Left ventricle myocardium inferior (tissue), 1 donor: ENCODE data around the gene ASL. TPM values are rescaled to one million over a fixed set of nuclear protein-coding genes. Genes with fewer than 3 reads are reported as not detected.
"Not testable (repeated sequence)": the region's sequence is repeated elsewhere in the genome, so short reads cannot be mapped to it uniquely, and the experiment has no call there.

ENCODE experiments used
- DNase-seq: peaks from one replicate; pipeline ENCODE4 v3.0.0-alpha.2; 2020
- H3K27ac ChIP-seq: fragments of 200-600 bp; replicated peaks from 2 replicates; pipeline ENCODE4 v1.8.0; 2021
- H3K27me3 ChIP-seq: fragments of 200-600 bp; 2 replicates; pipeline ENCODE4 v1.8.0; 2021; ENCODE audit warnings: low read depth
- H3K36me3 ChIP-seq: fragments of 200-600 bp; 2 replicates; pipeline ENCODE4 v1.8.0; 2021
- H3K4me1 ChIP-seq: fragments of 200-600 bp; 2 replicates; pipeline ENCODE4 v1.8.0; 2021
- H3K4me3 ChIP-seq: fragments of 200-600 bp; 2 replicates; pipeline ENCODE4 v1.8.0; 2021; ENCODE audit warnings: mild to moderate bottlenecking, moderate library complexity
- H3K9me3 ChIP-seq: fragments of 200-600 bp; replicated peaks from 2 replicates; pipeline ENCODE4 v1.8.0; 2021
- intact Hi-C: fragments of 100-400 bp; cut with micrococcal nuclease; formaldehyde crosslinking; loops from one replicate; pipeline ENCODE4 v1.11.0; 2022
- total RNA-seq: library from RNA; stranded (reverse); fragmentation: NEBNext Ultra II Directional; extraction: Animal tissue kit (Norgen Biotek cat#: 25700); gene quantifications from one replicate; pipeline ENCODE4 v1.2.1, GENCODE V29; 2021
- TF ChIP-seq, protein P1 (sequence below): fragments of 200-600 bp; IDR thresholded peaks from 2 replicates; pipeline ENCODE4 v1.8.0; 2021; ENCODE audit warnings: antibody characterized with exemption, mild to moderate bottlenecking, borderline replicate concordance
- donor health status: DM: no; HTN: yes; CAD: no; lungs with severe emphysema.

Gene ASL
- total RNA-seq, 1 donor from 2014 or later, result 8.5 TPM

DNA sequence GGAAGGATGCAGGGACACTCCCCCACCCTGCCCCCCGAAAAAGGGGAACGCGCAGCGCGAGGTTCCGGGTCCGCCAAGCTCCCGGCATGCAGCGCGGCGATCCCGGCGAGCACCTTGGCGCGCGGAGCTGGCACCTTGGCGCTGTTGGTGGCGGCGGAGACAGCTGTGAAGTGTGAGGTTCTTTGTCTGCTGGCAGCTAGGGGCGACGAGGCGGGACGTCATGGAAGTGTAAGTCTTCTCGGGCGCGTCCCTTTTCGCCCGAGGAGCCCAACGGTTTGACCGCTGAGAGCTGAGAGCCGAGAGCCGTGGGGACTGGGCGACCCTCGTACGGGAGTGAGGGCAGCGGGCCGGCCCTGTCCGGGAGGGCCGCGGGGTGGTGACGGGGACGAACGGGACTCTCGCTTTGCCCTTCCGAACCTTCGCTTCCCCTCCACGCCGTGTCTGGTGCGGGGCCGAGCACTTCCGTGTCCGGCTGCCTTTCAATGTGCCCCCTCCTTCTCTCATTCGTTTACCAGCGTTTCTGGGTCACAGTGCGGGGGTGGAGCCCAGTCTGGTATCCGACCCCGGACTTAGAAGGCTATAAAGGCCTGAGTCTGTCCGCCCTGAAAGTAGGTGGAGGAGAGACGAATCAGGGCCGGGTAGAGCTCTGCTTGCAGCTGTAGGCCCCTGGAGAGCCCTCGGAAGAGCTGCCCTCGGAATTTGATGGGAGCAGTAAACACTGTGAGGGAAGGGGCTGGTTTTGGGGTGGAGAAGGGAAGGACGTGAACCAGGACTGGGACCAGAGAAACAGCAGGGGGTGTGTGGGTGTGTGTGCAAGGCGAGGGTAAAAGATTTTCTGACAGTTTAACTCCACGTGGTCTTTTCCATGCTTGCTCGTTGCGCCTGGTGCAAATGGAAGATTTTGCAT is 39.4 kb downstream of the ASL start, which contains the start of gene CRCP:
Gene CRCP, plus strand, starts transcription at position 105 of the 907 bp plus-strand sequence. Its CDS starts 116 bp downstream, at position 221.
- TF ChIP-seq, protein P1, sequence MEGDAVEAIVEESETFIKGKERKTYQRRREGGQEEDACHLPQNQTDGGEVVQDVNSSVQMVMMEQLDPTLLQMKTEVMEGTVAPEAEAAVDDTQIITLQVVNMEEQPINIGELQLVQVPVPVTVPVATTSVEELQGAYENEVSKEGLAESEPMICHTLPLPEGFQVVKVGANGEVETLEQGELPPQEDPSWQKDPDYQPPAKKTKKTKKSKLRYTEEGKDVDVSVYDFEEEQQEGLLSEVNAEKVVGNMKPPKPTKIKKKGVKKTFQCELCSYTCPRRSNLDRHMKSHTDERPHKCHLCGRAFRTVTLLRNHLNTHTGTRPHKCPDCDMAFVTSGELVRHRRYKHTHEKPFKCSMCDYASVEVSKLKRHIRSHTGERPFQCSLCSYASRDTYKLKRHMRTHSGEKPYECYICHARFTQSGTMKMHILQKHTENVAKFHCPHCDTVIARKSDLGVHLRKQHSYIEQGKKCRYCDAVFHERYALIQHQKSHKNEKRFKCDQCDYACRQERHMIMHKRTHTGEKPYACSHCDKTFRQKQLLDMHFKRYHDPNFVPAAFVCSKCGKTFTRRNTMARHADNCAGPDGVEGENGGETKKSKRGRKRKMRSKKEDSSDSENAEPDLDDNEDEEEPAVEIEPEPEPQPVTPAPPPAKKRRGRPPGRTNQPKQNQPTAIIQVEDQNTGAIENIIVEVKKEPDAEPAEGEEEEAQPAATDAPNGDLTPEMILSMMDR, result peak; percentile 40
- Histone ChIP-seq H3K27me3 (no peaks in the 10 kb centered on the region), H3K9me3 (no peaks in the 10 kb centered on the region), H3K27ac (peak within 1 kb of the TSS; percentile 98), H3K4me3 (peak within 1 kb of the TSS; percentile 98), H3K4me1 (peaks cover 63% of the 10 kb centered on the region), H3K36me3 (no peaks in the 10 kb centered on the region)
- intact Hi-C loops, result no loop called here
- peak; percentile 83 for DNase-seq

DNA sequence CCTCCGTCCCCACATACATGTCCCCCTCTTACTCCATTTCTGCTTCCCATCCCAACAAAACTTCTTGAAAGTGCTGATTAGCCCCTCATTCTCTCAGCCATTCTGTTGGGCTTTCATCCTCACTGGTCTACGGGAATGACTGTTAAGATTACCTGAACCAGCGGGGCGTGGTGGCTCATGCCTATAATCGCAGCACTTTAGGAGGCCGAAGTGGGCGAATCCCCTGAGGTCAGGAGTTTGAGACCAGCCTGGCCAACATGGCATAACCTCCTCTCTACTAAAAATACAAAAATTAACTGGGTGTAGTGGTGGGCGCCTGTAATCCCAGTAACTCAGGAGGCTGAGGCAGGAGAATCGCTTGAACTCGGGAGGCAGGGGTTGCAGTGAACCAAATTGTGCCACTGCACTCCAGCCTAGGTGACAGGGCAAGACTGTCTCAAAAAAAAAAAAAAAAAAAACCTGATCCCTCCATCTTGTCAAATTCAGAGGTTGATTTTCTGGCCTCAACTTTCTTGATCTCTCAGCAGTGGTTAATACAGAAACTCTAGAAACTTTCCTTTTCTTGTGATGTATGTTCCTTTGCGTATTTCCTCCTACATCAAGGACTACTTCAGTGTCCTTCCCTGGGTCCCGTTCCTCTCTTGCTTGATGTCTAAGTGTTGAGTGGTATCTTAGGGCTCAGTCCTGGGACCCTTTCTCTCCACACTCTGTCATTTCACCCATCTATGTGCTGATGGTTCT is 41.2 kb downstream of the ASL start:
- H3K27ac ChIP-seq, H3K4me3 ChIP-seq, H3K36me3 ChIP-seq, DNase-seq, H3K9me3 ChIP-seq, H3K27me3 ChIP-seq, intact Hi-C loops: not testable (repeated sequence)
- peaks cover 69% of the 10 kb centered on the region for H3K4me1 ChIP-seq

DNA sequence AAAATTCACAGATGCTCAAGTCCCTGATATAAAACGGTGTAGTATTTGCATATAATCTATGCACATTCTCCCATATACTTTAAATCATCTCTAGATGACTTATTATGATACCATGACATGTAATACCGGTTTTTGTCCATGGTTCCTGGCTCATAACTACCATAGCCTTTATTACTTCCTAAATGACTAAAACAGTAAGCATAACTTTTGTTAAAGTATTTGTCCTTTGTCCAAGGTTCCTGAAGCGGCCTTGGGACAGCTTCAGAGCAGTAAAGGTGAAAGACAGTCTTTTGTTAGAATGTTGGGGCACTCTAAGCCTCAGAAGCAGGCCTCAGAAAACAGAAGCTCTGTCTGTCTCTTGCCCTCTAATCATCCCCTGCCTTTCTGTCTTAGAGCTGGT is 43.0 kb downstream of the ASL start:
- H3K9me3 ChIP-seq, result no peaks in the 10 kb centered on the region
- peak overlapping the region; percentile 48 for H3K27ac ChIP-seq
- intact Hi-C loops, result no loop called here
- H3K4me3 ChIP-seq, result no peak overlapping the region
- no peak for DNase-seq
- peaks cover 82% of the 10 kb centered on the region for H3K4me1 ChIP-seq
- H3K27me3 ChIP-seq, result no peaks in the 10 kb centered on the region
- peaks cover 7% of the 10 kb centered on the region for H3K36me3 ChIP-seq
- TF ChIP-seq, protein P1, result no peak

DNA sequence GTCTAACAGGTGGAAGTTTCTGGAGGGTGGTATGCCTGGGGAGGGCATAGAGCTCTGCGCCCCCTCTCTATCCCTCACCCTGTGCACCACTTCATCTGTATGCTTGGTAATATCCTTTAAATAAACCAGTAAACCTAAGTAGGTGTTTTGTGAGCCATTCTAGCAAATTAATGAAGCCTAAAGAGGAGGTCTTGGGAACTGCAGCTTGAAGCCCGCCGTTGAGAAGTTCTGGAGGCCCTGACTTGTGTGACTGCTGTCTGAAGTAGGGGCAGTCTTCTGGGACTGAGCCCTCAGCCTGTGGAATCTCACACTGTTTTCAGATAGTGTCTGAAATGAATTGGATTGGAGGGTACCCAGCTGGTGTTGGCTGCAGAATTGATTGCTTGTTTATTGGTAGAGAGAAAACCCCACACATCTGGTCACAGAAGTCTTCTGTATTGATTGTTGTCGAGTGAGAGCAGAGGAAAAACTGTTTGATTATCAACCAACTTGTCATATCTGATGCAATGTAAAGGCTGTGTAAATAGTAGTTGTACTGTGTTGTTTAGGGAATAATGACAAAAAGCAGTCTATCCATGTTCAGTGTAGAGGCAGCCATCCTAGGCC is 43.7 kb downstream of the ASL start:
- H3K36me3 ChIP-seq, result peaks cover 7% of the 10 kb centered on the region
- intact Hi-C loops, result no loop called here
- peaks cover 79% of the 10 kb centered on the region for H3K4me1 ChIP-seq
- TF ChIP-seq, protein P1, result no peak
- no peak for DNase-seq
- peak overlapping the region; percentile 48 for H3K27ac ChIP-seq
- H3K9me3 ChIP-seq, result no peaks in the 10 kb centered on the region
- no peak overlapping the region for H3K4me3 ChIP-seq
- H3K27me3 ChIP-seq, result no peaks in the 10 kb centered on the region

DNA sequence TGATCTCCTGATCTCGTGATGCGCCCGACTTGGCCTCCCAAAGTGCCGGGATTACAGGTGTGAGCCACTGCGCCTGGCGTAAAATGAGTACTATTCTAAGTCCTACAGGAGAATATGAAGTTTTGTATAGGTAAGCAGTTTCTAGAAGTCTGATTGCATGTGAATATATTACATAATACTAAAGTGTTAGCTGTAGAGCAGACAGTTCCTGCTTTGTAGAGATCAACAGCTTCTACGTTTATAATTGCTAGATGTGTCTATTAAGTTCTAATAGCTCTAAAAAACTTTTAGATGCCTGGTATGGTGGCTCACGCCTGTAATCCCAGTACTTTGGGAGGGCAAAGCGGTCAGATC is 47.5 kb downstream of the ASL start:
- peaks cover 80% of the 10 kb centered on the region for H3K4me1 ChIP-seq
- H3K9me3 ChIP-seq, result no peaks in the 10 kb centered on the region
- DNase-seq, result no peak
- no peaks in the 10 kb centered on the region for H3K27me3 ChIP-seq
- TF ChIP-seq, protein P1, result no peak
- no peak overlapping the region for H3K4me3 ChIP-seq
- no peak overlapping the region for H3K27ac ChIP-seq
- intact Hi-C loops, result no loop called here
- peaks cover 7% of the 10 kb centered on the region for H3K36me3 ChIP-seq

DNA sequence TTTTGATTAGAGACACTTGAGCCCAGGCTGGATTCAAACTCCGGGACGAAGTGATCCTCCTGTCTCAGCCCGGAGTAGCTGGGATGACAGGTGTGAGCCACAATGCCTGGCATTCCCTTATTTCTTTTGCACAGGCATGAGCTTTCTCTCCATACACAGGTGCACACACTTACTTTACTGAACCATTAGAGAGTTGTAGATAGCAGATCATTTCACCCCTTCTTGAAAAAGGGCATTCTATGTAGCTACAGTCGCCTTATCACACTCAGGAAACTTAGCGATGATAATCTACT is 48.9 kb downstream of the ASL start:
- H3K4me3 ChIP-seq, H3K9me3 ChIP-seq, H3K36me3 ChIP-seq, H3K27me3 ChIP-seq, DNase-seq, intact Hi-C loops: not testable (repeated sequence)
- peaks cover 72% of the 10 kb centered on the region for H3K4me1 ChIP-seq
- H3K27ac ChIP-seq, result peak overlapping the region; percentile 62
